K562 (cell line): ENCODE data around the gene RET. TPM values are rescaled to one million over a fixed set of nuclear protein-coding genes. Genes with fewer than 3 reads are reported as not detected.

ENCODE experiments used
- CREB1 ChIP-seq, 2 experiments: sonication (generic) in 1 of 2; formaldehyde crosslinking in 1 of 2; IDR thresholded peaks; 2 replicates each; pipeline versions ENCODE4 v1.6.1 to v1.8.0; 2012 to 2022; ENCODE audit warnings: inconsistent platforms in 1 of 2, mild to moderate bottlenecking in 1 of 2, missing genetic modification reagents in 1 of 2, moderate library complexity in 1 of 2
- ELF2 ChIP-seq: fragments of 250-450 bp; sonication (Bioruptor Pico); IDR thresholded peaks from 2 replicates; pipeline ENCODE4 v1.5.0; 2021; ENCODE audit warnings: mild to moderate bottlenecking
- NRF1 ChIP-seq, 2 experiments: fragments of 450-650 bp; IDR thresholded peaks in 1 of 2; conservative IDR thresholded peaks in 1 of 2; 2 replicates each; pipeline ENCODE4 v1.6.1; 2014; ENCODE audit warnings: mild to moderate bottlenecking in 2 of 2
- SRSF7 ChIP-seq: fragments of 200-400 bp; formaldehyde crosslinking; optimal IDR thresholded peaks from 2 replicates; pipeline ENCODE3; 2017; ENCODE audit warnings: mild to moderate bottlenecking, low read depth, low read length
- STAG1 ChIP-seq: sonication (generic); formaldehyde crosslinking; IDR thresholded peaks from 2 replicates; pipeline ENCODE4 v1.5.0; 2020; ENCODE audit warnings: missing genetic modification reagents, borderline replicate concordance
- ZNF175 ChIP-seq: fragments of 200-800 bp; sonication (Bioruptor generic); IDR thresholded peaks from 2 replicates; pipeline ENCODE4 v1.6.1; 2016; ENCODE audit warnings: low read depth, mild to moderate bottlenecking, missing genetic modification characterization, missing compliant biosample characterization
- ZNF316 ChIP-seq: fragments of 450-650 bp; IDR thresholded peaks from 2 replicates; pipeline ENCODE4 v1.6.1; 2016
- ZNF668 ChIP-seq: fragments of 250-450 bp; sonication (Bioruptor Pico); IDR thresholded peaks from 2 replicates; pipeline ENCODE4 v1.8.0; 2022; ENCODE audit warnings: mild to moderate bottlenecking, inconsistent platforms
- polyA plus RNA-seq, 8 experiments: library from polyadenylated mRNA; depleted of rRNA in 4 of 8; stranded (reverse) in 5 of 8; unstranded in 3 of 8; fragments of >200 nt; fragmentation: Nextera tagmentation in 2 of 8; fragmentation: Illumina TruSeq in 1 of 8; extraction: Ambion mirVana in 2 of 8; extraction: Trizol in 1 of 8; gene quantifications; 2 replicates each; pipeline versions ENCODE4 v1.2.1 to v1.2.3, GENCODE V29; 2011 to 2014; ENCODE audit warnings: inconsistent platforms in 1 of 8, missing spikeins in 1 of 8
- total RNA-seq, 7 experiments: library from RNA; depleted of rRNA in 6 of 7; stranded (reverse); fragments of >200 nt in 6 of 7; fragmentation: Illumina TruSeq in 2 of 7; extraction: Trizol in 2 of 7; gene quantifications; 2 replicates each; pipeline versions ENCODE4 v1.2.1 to v1.2.3, GENCODE V29; 2011 to 2021; ENCODE audit warnings: low replicate concordance in 1 of 7

The RET gene
- total and polyA plus RNA-seq, 9 of the 15 experiments (the other 6 are each of a cell fraction or from before 2014, with no cell fraction given), result 0.04 to 0.05 TPM; not detected in 7

GRCh38 chr10:43177595-43177994, 100.7 kb downstream of the RET start (continued):
- TF ChIP-seq STAG1 (CRISPR knock-in tag) (no peak), ZNF316 (no peak), SRSF7 (no peak), CREB1 (IDR thresholded peaks at IDR 0.05) (no peak), CREB1 (CRISPR knock-in tag; IDR thresholded peaks at IDR 0.05) (no peak), ZNF668 (CRISPR knock-in tag) (no peak), ELF2 (CRISPR knock-in tag) (no peak), NRF1 (conservative IDR thresholded peaks at IDR 0.05 in 1 of 2, IDR thresholded peaks at IDR 0.05 in 1 of 2) (no peak), ZNF175 (CRISPR knock-in tag) (no peak)

Other genes starting within 250 kb of the RET start
- 2.9 and 3.3 TPM in 2 replicates for gene CSGALNACT2, start 61.4 kb downstream of the RET start, total RNA-seq (2014; rRNA removed)
- gene CSGALNACT2, start 61.4 kb downstream of the RET start, total RNA-seq (2014; rRNA removed; fragmentation: Illumina TruSeq; extraction: Trizol), result 3.5 and 4.3 TPM in 2 replicates
- 2.6 and 3.3 TPM in 2 replicates for gene CSGALNACT2, start 61.4 kb downstream of the RET start, total RNA-seq (2015; rRNA removed; fragmentation: Illumina TruSeq; extraction: Trizol)
- gene CSGALNACT2, start 61.4 kb downstream of the RET start, total RNA-seq (2021), result 4.3 and 4.4 TPM in 2 replicates
- gene CSGALNACT2, start 61.4 kb downstream of the RET start, polyA plus RNA-seq (2011; rRNA removed), result 4.1 and 7.3 TPM in 2 replicates
- 6.8 and 7.1 TPM in 2 replicates for gene CSGALNACT2, start 61.4 kb downstream of the RET start, polyA plus RNA-seq (2014; fragmentation: Illumina TruSeq; extraction: Trizol)
- 1 to 10 TPM; 1.4 to 1.9 TPM for gene CSGALNACT2, start 61.4 kb downstream of the RET start, polyA plus RNA-seq (2014; fragmentation: Nextera tagmentation; extraction: Ambion mirVana)
- gene CSGALNACT2, start 61.4 kb downstream of the RET start, polyA plus RNA-seq (2014; rRNA removed), result 5.1 and 5.5 TPM in 2 replicates
- 29.7 and 32.0 TPM in 2 replicates for gene RASGEF1A, start 190.0 kb downstream of the RET start, total RNA-seq (2014; rRNA removed)
- gene RASGEF1A, start 190.0 kb downstream of the RET start, total RNA-seq (2014; rRNA removed; fragmentation: Illumina TruSeq; extraction: Trizol), result 8.1 and 9.2 TPM in 2 replicates
- 9.8 and 10.2 TPM in 2 replicates for gene RASGEF1A, start 190.0 kb downstream of the RET start, total RNA-seq (2015; rRNA removed; fragmentation: Illumina TruSeq; extraction: Trizol)
- 20.9 and 21.5 TPM in 2 replicates for gene RASGEF1A, start 190.0 kb downstream of the RET start, total RNA-seq (2021)
- gene RASGEF1A, start 190.0 kb downstream of the RET start, polyA plus RNA-seq (2011; rRNA removed), result 25.3 and 28.7 TPM in 2 replicates
- 14.7 and 18.9 TPM in 2 replicates for gene RASGEF1A, start 190.0 kb downstream of the RET start, polyA plus RNA-seq (2014; fragmentation: Illumina TruSeq; extraction: Trizol)
- 1 to 10 TPM; 1.6 to 2.9 TPM for gene RASGEF1A, start 190.0 kb downstream of the RET start, polyA plus RNA-seq (2014; fragmentation: Nextera tagmentation; extraction: Ambion mirVana)
- 24.2 and 27.9 TPM in 2 replicates for gene RASGEF1A, start 190.0 kb downstream of the RET start, polyA plus RNA-seq (2014; rRNA removed)